Subcutaneous adipose tissue (tissue), 4 donors: Measurements from ENCODE around the gene BTNL3. TPM values are rescaled to one million over a fixed set of nuclear protein-coding genes. Genes with fewer than 3 reads are reported as not detected.

Experiments
- CTCF ChIP-seq: fragments of 450-650 bp; IDR thresholded peaks from one replicate; pipeline ENCODE4 v1.5.1; 2016; ENCODE audit warnings: low read depth, mild to moderate bottlenecking, control low read depth, antibody characterized with exemption, moderate library complexity
- total RNA-seq, 4 donors: library from RNA; depleted of rRNA; stranded (reverse); fragments of >200 nt; gene quantifications; one replicate each; pipeline ENCODE4 v1.1.0, GENCODE V29; 2016

The BTNL3 gene
- total RNA-seq, 4 donors from 2014 or later = 0.22 TPM; not detected in 3

- no peak for TF ChIP-seq CTCF
Observed at GRCh38 chr5:180974612-180975315, 13.9 kb upstream of the BTNL3 start.

- TF ChIP-seq CTCF = no peak
Observed at GRCh38 chr5:180975338-180975737, 13.3 kb upstream of the BTNL3 start.

GRCh38 chr5:180976518-180976917, 12.1 kb upstream of the BTNL3 start:
- no peak for TF ChIP-seq CTCF

GRCh38 chr5:180977852-180978251, 10.8 kb upstream of the BTNL3 start:
- TF ChIP-seq CTCF = no peak

GRCh38 chr5:180982008-180982741, 6.5 kb upstream of the BTNL3 start:
- TF ChIP-seq CTCF = no peak

GRCh38 chr5:180988016-180988415, 630 bp upstream of the BTNL3 start:
- TF ChIP-seq CTCF = no peak

GRCh38 chr5:180990086-180990881, 1.6 kb downstream of the BTNL3 start:
- no peak for TF ChIP-seq CTCF
